Liver (tissue), 3 donors: ENCODE measurements around the gene FARSA.

Experiments
- ATF3 ChIP-seq: IDR thresholded peaks from 2 replicates; pipeline ENCODE4 v1.6.1; 2016; ENCODE audit warnings: antibody characterized with exemption
- EGR1 ChIP-seq, 2 donors: IDR thresholded peaks; 2 replicates each; pipeline ENCODE4 v1.6.1; 2016 to 2018; ENCODE audit warnings: antibody characterized with exemption in 2 of 2, low read depth in 2 of 2
- FOXA1 ChIP-seq: IDR thresholded peaks from 2 replicates; pipeline ENCODE4 v1.6.1; 2016; ENCODE audit warnings: antibody characterized with exemption
- FOXA2 ChIP-seq: IDR thresholded peaks from 2 replicates; pipeline ENCODE4 v1.6.1; 2016; ENCODE audit warnings: antibody characterized with exemption
- GABPA ChIP-seq, 2 donors: IDR thresholded peaks in 1 of 2; conservative IDR thresholded peaks in 1 of 2; 2 replicates each; pipeline ENCODE4 v1.6.1; 2016; ENCODE audit warnings: antibody characterized with exemption in 2 of 2, mild to moderate bottlenecking in 1 of 2, moderate library complexity in 1 of 2
- HNF4A ChIP-seq, 2 donors: conservative IDR thresholded peaks; 2 replicates each; pipeline ENCODE4 v1.6.1; 2016; ENCODE audit warnings: antibody characterized with exemption in 2 of 2, mild to moderate bottlenecking in 2 of 2
- HNF4G ChIP-seq: IDR thresholded peaks from 2 replicates; pipeline ENCODE4 v1.6.1; 2016; ENCODE audit warnings: antibody characterized with exemption
- NR2F2 ChIP-seq: IDR thresholded peaks from 2 replicates; pipeline ENCODE4 v1.6.1; 2016; ENCODE audit warnings: antibody characterized with exemption
- RXRA ChIP-seq, 2 donors: IDR thresholded peaks; 2 replicates each; pipeline ENCODE4 v1.6.1; 2017 to 2018; ENCODE audit warnings: antibody characterized with exemption in 2 of 2, mild to moderate bottlenecking in 1 of 2
- SP1 ChIP-seq: IDR thresholded peaks from 2 replicates; pipeline ENCODE4 v1.6.1; 2018; ENCODE audit warnings: antibody characterized with exemption, mild to moderate bottlenecking
- TAF1 ChIP-seq: conservative IDR thresholded peaks from 2 replicates; pipeline ENCODE4 v1.6.1; 2016; ENCODE audit warnings: antibody characterized with exemption, mild to moderate bottlenecking
- ZBTB33 ChIP-seq: IDR thresholded peaks from 2 replicates; pipeline ENCODE4 v1.6.1; 2016; ENCODE audit warnings: antibody characterized with exemption
- TF ChIP-seq, protein P1 (sequence below): fragments of 150-350 bp; IDR thresholded peaks from 2 replicates; pipeline ENCODE4 v1.5.1; 2017; ENCODE audit warnings: improper control_type of control experiment, low read depth, low read length; ENCODE audit not compliant: missing input control
- TF ChIP-seq, protein P2 (sequence below): IDR thresholded peaks from 2 replicates; pipeline ENCODE4 v1.6.1; 2016; ENCODE audit warnings: antibody characterized with exemption, mild to moderate bottlenecking
- donor health status: healthy.
- donor health status: healthy.

DNA sequence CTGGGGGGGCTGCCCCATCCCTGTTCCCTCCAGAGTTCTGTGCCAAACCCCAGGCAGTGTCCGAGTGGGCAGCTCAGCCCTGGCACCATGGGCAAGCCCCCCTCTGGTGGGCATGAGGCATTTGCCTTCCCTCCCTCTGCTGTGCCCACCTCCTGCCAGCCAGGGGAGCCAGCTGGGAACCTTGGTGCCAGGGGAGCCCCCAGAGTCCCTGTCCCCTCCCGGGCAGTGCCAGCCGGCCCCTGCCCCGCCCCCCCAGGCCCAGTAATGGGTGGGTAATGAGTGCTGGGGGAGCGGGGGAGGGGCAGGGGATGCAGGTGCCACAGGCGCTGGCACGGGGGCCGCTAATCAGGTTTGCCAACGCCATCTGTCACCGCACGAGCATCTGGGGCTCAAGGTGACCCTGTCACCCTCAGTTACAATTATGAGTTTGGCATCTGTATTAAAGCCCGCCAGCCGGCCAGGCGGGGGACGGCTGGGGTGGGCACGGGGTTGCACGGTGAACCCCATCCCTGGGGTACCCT lies 41.8 kb upstream of the FARSA start:
- TF ChIP-seq HNF4G (no peak), NR2F2 (no peak), FOXA1 (no peak), FOXA2 (no peak), ATF3 (no peak), ZBTB33 (no peak), GABPA (IDR thresholded peaks at IDR 0.05 in 1 of 2, conservative IDR thresholded peaks at IDR 0.05 in 1 of 2) (no peak), TAF1 (no peak), SP1 (no peak), HNF4A (conservative IDR thresholded peaks at IDR 0.05) (no peak), RXRA (IDR thresholded peaks at IDR 0.05) (no peak), EGR1 (IDR thresholded peaks at IDR 0.05; ENCODE audit: low read depth in 2 of 2) (no peak)
- TF ChIP-seq, protein P1, sequence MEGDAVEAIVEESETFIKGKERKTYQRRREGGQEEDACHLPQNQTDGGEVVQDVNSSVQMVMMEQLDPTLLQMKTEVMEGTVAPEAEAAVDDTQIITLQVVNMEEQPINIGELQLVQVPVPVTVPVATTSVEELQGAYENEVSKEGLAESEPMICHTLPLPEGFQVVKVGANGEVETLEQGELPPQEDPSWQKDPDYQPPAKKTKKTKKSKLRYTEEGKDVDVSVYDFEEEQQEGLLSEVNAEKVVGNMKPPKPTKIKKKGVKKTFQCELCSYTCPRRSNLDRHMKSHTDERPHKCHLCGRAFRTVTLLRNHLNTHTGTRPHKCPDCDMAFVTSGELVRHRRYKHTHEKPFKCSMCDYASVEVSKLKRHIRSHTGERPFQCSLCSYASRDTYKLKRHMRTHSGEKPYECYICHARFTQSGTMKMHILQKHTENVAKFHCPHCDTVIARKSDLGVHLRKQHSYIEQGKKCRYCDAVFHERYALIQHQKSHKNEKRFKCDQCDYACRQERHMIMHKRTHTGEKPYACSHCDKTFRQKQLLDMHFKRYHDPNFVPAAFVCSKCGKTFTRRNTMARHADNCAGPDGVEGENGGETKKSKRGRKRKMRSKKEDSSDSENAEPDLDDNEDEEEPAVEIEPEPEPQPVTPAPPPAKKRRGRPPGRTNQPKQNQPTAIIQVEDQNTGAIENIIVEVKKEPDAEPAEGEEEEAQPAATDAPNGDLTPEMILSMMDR, result no peak
- TF ChIP-seq, protein P2, sequence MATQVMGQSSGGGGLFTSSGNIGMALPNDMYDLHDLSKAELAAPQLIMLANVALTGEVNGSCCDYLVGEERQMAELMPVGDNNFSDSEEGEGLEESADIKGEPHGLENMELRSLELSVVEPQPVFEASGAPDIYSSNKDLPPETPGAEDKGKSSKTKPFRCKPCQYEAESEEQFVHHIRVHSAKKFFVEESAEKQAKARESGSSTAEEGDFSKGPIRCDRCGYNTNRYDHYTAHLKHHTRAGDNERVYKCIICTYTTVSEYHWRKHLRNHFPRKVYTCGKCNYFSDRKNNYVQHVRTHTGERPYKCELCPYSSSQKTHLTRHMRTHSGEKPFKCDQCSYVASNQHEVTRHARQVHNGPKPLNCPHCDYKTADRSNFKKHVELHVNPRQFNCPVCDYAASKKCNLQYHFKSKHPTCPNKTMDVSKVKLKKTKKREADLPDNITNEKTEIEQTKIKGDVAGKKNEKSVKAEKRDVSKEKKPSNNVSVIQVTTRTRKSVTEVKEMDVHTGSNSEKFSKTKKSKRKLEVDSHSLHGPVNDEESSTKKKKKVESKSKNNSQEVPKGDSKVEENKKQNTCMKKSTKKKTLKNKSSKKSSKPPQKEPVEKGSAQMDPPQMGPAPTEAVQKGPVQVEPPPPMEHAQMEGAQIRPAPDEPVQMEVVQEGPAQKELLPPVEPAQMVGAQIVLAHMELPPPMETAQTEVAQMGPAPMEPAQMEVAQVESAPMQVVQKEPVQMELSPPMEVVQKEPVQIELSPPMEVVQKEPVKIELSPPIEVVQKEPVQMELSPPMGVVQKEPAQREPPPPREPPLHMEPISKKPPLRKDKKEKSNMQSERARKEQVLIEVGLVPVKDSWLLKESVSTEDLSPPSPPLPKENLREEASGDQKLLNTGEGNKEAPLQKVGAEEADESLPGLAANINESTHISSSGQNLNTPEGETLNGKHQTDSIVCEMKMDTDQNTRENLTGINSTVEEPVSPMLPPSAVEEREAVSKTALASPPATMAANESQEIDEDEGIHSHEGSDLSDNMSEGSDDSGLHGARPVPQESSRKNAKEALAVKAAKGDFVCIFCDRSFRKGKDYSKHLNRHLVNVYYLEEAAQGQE, result no peak
